Mesenchymal stem cell (in vitro differentiated cells and primary cell): Measurements from ENCODE around the gene MCRIP2.
"Not testable (repeated sequence)": the region's sequence is repeated elsewhere in the genome, so short reads cannot be mapped to it uniquely, and the experiment has no call there.

Experiments used
- DNase-seq: peaks from one replicate; pipeline ENCODE4 v3.0.0-alpha.2; 2013
- H2AFZ ChIP-seq: one replicate; pipeline ENCODE4 v1.6.1; 2013; ENCODE audit warnings: low read depth, mild to moderate bottlenecking, control low read depth, inconsistent platforms, low read length, moderate library complexity
- H2AK5ac ChIP-seq: 2 replicates; pipeline ENCODE4 v1.6.1; 2013; ENCODE audit warnings: low read length, moderate library complexity, mild to moderate bottlenecking, inconsistent platforms; ENCODE audit not compliant: severe bottlenecking
- H2BK120ac ChIP-seq: one replicate; pipeline ENCODE4 v1.6.1; 2013; ENCODE audit warnings: low read depth, mild to moderate bottlenecking, inconsistent platforms, low read length, moderate library complexity
- H2BK12ac ChIP-seq, 2 experiments: one replicate each; pipeline ENCODE4 v1.6.1; 2013; ENCODE audit warnings: inconsistent platforms in 2 of 2, low read length in 2 of 2, mild to moderate bottlenecking in 2 of 2, moderate library complexity in 2 of 2, control low read depth in 1 of 2
- H2BK15ac ChIP-seq: one replicate; pipeline ENCODE4 v1.6.1; 2013; ENCODE audit warnings: mild to moderate bottlenecking, low read depth, inconsistent platforms; ENCODE audit not compliant: poor library complexity, severe bottlenecking
- H2BK5ac ChIP-seq: 2 replicates; pipeline ENCODE4 v1.6.1; 2013; ENCODE audit warnings: low read depth, mild to moderate bottlenecking, low read length, control low read depth, inconsistent platforms; ENCODE audit not compliant: poor library complexity, severe bottlenecking
- H3K14ac ChIP-seq, 2 experiments: one replicate each; pipeline ENCODE4 v1.6.1; 2013; ENCODE audit warnings: inconsistent platforms in 2 of 2, low read length in 2 of 2, control low read depth in 1 of 2, mild to moderate bottlenecking in 1 of 2, moderate library complexity in 1 of 2
- H3K18ac ChIP-seq, 2 experiments: one replicate each; pipeline ENCODE4 v1.6.1; 2013; ENCODE audit warnings: inconsistent platforms in 2 of 2, low read length in 2 of 2, control low read depth in 1 of 2, low read depth in 1 of 2, mild to moderate bottlenecking in 1 of 2
- H3K23ac ChIP-seq, 2 experiments: one replicate each; pipeline ENCODE4 v1.6.1; 2013; ENCODE audit warnings: inconsistent platforms in 2 of 2, low read length in 2 of 2, mild to moderate bottlenecking in 2 of 2, moderate library complexity in 2 of 2, control low read depth in 1 of 2
- H3K27ac ChIP-seq: 2 replicates; pipeline ENCODE4 v1.5.1; 2013; ENCODE audit warnings: mild to moderate bottlenecking, moderate library complexity, low read length, control low read depth, inconsistent platforms; ENCODE audit not compliant: poor library complexity, severe bottlenecking
- H3K27me3 ChIP-seq, 2 experiments: 2 replicates each; pipeline versions ENCODE4 v1.6.1 to v1.7.0; 2013; ENCODE audit warnings: low read length in 2 of 2, mild to moderate bottlenecking in 2 of 2, moderate library complexity in 2 of 2, control low read depth in 1 of 2, inconsistent platforms in 1 of 2; ENCODE audit not compliant: control insufficient read depth in 1 of 2, insufficient read depth in 1 of 2
- H3K36me3 ChIP-seq, 2 experiments: 2 replicates each; pipeline versions ENCODE4 v1.6.1 to v1.7.0; 2013; ENCODE audit warnings: low read length in 2 of 2, control low read depth in 1 of 2, inconsistent platforms in 1 of 2, low read depth in 1 of 2, mild to moderate bottlenecking in 1 of 2; ENCODE audit not compliant: insufficient read depth in 2 of 2, control insufficient read depth in 1 of 2
- H3K4ac ChIP-seq, 2 experiments: one replicate each; pipeline ENCODE4 v1.6.1; 2013; ENCODE audit warnings: inconsistent platforms in 2 of 2, low read length in 2 of 2, mild to moderate bottlenecking in 2 of 2, moderate library complexity in 2 of 2, control low read depth in 1 of 2, low read depth in 1 of 2
- H3K4me1 ChIP-seq: 2 replicates; pipeline ENCODE4 v1.6.1; 2013; ENCODE audit warnings: low read depth, low read length, control low read depth; ENCODE audit not compliant: control insufficient read depth, insufficient read depth
- H3K4me2 ChIP-seq: 2 replicates; pipeline ENCODE4 v1.6.1; 2013; ENCODE audit warnings: low read length, mild to moderate bottlenecking, inconsistent platforms; ENCODE audit not compliant: poor library complexity, severe bottlenecking
- H3K4me3 ChIP-seq, 2 experiments: 2 replicates each; pipeline versions ENCODE4 v1.5.1 to v1.7.0; 2013; ENCODE audit warnings: low read length in 2 of 2, mild to moderate bottlenecking in 2 of 2, control low read depth in 1 of 2, low read depth in 1 of 2; ENCODE audit not compliant: insufficient read depth in 1 of 2
- H3K79me1 ChIP-seq: replicated peaks from 2 replicates; pipeline ENCODE4 v1.6.1; 2013; ENCODE audit warnings: mild to moderate bottlenecking, control low read depth, low read length, inconsistent platforms; ENCODE audit not compliant: poor library complexity, severe bottlenecking
- H3K9ac ChIP-seq: 2 replicates; pipeline ENCODE4 v1.7.0; 2013; ENCODE audit warnings: mild to moderate bottlenecking, low read length, moderate library complexity
- H3K9me3 ChIP-seq: 2 replicates; pipeline ENCODE4 v1.7.0; 2013; ENCODE audit warnings: mild to moderate bottlenecking, low read length; ENCODE audit not compliant: control insufficient read depth
- H4K8ac ChIP-seq: one replicate; pipeline ENCODE4 v1.6.1; 2013; ENCODE audit warnings: inconsistent platforms, mild to moderate bottlenecking, low read length, moderate library complexity
- H4K91ac ChIP-seq: one replicate; pipeline ENCODE4 v1.6.1; 2013; ENCODE audit warnings: mild to moderate bottlenecking, low read length, inconsistent platforms
- WGBS: methylation state at CpG from one replicate; pipeline ENCODE4 v1.1.7; 2013; ENCODE audit warnings: mixed read lengths; 5-methylcytosine and 5-hydroxymethylcytosine counted together

The MCRIP2 gene

DNA sequence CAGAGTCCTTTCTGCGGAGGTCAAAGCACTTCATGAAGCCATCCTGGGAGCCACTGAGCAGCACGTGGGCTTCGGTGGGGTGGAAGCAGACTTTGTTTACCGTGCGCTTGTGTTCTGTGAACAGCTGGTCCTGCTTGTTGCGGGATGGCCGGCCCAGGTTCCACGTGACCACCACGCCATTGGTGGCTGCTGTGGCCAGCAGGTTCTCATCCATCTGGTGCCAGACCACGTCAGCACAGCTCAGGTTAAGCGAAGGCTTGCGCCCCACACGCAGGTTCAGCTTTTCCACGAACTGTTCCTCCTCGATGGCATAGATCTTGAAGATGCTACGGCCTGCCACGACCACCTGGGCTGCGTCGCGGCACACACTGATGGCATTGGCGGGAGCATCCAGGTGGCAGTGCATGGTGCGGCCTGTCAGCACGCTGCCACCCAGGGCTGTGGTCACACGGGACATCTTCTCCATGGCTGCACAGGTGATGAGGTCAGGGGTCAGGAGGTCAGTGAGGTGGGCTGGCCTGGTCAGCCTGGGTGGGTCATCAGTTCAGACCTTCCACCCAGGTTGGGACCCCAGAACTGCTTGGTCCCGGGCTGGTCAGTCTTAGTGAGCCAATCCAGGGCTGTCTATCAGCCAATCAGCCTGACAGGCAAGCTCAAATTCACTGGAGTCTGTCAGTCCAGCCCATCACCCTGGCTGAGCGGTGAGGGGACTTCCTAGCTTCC lies 47.7 kb downstream of the MCRIP2 start:
- Histone ChIP-seq H3K9me3 (no peaks in the 10 kb centered on the region), H2BK12ac (no peak overlapping the region), H3K27ac (no peak overlapping the region), H4K8ac (peak overlapping the region; percentile 96), H3K36me3 (peaks cover 25 to 44% of the 10 kb centered on the region in 2 experiments), H3K14ac (no peak overlapping the region), H3K4me2 (peak overlapping the region; percentile 85), H4K91ac (peak overlapping the region; percentile 75), H3K23ac (no peak overlapping the region), H3K4me1 (peaks cover 43% of the 10 kb centered on the region), H2AK5ac (no peak overlapping the region), H2BK120ac (no peak overlapping the region), H3K9ac (peak overlapping the region; percentile 95), H2BK15ac (no peak overlapping the region), H3K27me3 (peaks cover 22 to 26% of the 10 kb centered on the region in 2 experiments), H3K4ac (peak overlapping the region; percentile 80 to 88), H3K18ac (peak overlapping the region in 1 of 2 experiments; percentile 63), H3K79me1 (peaks cover 39% of the 10 kb centered on the region), H2BK5ac (no peak overlapping the region), H2AFZ (no peak overlapping the region), H3K4me3 (peak overlapping the region; percentile 78 to 96)
- no peak for DNase-seq
- WGBS: 91% methylated on average over 25 of the region's 26 CpGs

- not testable (repeated sequence) for H4K91ac ChIP-seq, H3K4me2 ChIP-seq, H3K27ac ChIP-seq, H4K8ac ChIP-seq, H3K9ac ChIP-seq, H3K23ac ChIP-seq, H3K4me3 ChIP-seq, H2BK12ac ChIP-seq, H2AK5ac ChIP-seq, DNase-seq, H2BK15ac ChIP-seq, H2AFZ ChIP-seq, H2BK5ac ChIP-seq, H3K18ac ChIP-seq, H2BK120ac ChIP-seq, H3K9me3 ChIP-seq, H3K14ac ChIP-seq, H3K4ac ChIP-seq
- H3K4me1 ChIP-seq: peaks cover 39% of the 10 kb centered on the region
- H3K36me3 ChIP-seq: peaks cover 17 to 27% of the 10 kb centered on the region in 2 experiments
- peaks cover 41 to 43% of the 10 kb centered on the region in 2 experiments for H3K27me3 ChIP-seq
- peaks cover 25% of the 10 kb centered on the region for H3K79me1 ChIP-seq
- WGBS: 87% methylated on average over 16 of the region's 16 CpGs
Observed at GRCh38 chr16:691242-691641, 49.6 kb downstream of the MCRIP2 start.

DNA sequence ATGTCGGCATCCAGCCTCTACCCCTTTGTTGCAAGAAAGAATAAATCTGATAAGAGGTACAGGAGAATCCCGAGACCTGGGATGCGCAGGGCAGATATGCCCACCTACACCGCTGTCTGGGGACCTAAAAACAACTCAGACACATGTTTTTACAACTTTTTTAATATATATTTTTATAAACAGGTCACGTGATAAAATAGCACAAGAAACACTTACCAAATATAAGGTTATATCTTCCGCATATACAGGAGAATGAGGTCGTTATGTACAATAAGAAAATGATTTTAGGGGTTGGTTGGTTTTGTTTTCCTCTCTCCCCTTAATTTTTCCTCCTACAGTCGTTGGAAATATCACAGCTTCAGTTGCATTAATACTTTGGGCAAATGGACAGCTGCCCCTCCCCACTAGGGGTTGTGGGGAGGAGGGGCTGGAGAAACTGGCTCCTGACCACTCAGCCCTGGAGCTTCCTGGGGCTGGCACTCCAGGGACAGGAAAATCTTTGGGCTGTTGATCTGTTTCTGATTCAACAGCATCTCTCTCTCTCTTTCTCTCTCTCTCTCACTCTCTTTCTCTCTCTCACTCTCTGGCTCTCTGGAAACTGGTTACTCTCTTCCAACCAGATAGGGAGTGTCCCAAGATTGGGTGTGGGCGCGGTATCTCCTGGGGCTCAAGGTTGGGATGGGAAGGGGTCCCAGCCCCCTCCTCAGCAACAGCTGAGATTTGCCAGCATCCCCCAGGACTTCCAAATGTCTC lies 50.9 kb downstream of the MCRIP2 start:
- no peak overlapping the region for H2BK5ac ChIP-seq
- H2AFZ ChIP-seq: no peak overlapping the region
- H2BK15ac ChIP-seq: no peak overlapping the region
- H3K27ac ChIP-seq: no peak overlapping the region
- H2BK120ac ChIP-seq: no peak overlapping the region
- no peak overlapping the region for H4K91ac ChIP-seq
- H2AK5ac ChIP-seq: no peak overlapping the region
- no peak overlapping the region for H3K4me2 ChIP-seq
- no peak overlapping the region for H4K8ac ChIP-seq
- H3K9me3 ChIP-seq: no peaks in the 10 kb centered on the region
- no peak overlapping the region for H3K18ac ChIP-seq
- peaks cover 15% of the 10 kb centered on the region for H3K79me1 ChIP-seq
- no peak overlapping the region for H3K4ac ChIP-seq
- peaks cover 49% of the 10 kb centered on the region in 2 experiments for H3K27me3 ChIP-seq
- WGBS: 100% methylated on average over 6 of the region's 10 CpGs
- H2BK12ac ChIP-seq: no peak overlapping the region
- H3K23ac ChIP-seq: no peak overlapping the region
- no peak overlapping the region for H3K9ac ChIP-seq
- no peak for DNase-seq
- H3K4me3 ChIP-seq: no peak overlapping the region
- peaks cover 4 to 16% of the 10 kb centered on the region in 2 experiments for H3K36me3 ChIP-seq
- no peak overlapping the region for H3K14ac ChIP-seq
- peaks cover 37% of the 10 kb centered on the region for H3K4me1 ChIP-seq

DNA sequence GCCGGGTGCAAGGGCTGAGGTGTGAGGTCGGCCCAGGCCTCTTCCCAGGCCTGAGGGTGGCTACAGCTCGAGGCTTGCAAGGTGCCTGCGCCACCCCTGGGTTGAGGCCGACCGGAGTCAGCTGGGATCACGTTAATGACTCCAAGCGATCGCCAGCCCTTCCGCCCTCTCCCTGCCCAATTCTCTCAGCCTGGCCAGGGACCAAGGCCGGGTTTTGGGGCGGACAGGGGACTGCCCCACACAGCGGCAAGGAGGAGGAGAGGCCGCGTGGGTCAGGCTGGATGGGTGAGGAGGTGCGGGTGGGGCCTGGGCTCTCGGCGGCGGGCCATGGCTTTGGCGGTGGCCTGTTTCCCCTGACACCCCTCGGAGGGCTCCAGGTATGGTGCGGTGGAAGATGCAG lies 51.7 kb downstream of the MCRIP2 start:
- no peak overlapping the region for H4K91ac ChIP-seq
- no peak overlapping the region for H3K27ac ChIP-seq
- H3K18ac ChIP-seq: no peak overlapping the region
- H3K9me3 ChIP-seq: no peaks in the 10 kb centered on the region
- 54% methylated on average over 22 of the region's 22 CpGs for WGBS
- H2BK15ac ChIP-seq: no peak overlapping the region
- no peak overlapping the region for H3K9ac ChIP-seq
- H3K4me3 ChIP-seq: no peak overlapping the region
- no peak overlapping the region for H2AFZ ChIP-seq
- no peak overlapping the region for H2AK5ac ChIP-seq
- no peak overlapping the region for H3K14ac ChIP-seq
- peaks cover 51 to 52% of the 10 kb centered on the region in 2 experiments for H3K27me3 ChIP-seq
- H3K4ac ChIP-seq: no peak overlapping the region
- peaks cover 0 to 10% of the 10 kb centered on the region in 2 experiments for H3K36me3 ChIP-seq
- peaks cover 15% of the 10 kb centered on the region for H3K79me1 ChIP-seq
- peaks cover 36% of the 10 kb centered on the region for H3K4me1 ChIP-seq
- H2BK12ac ChIP-seq: no peak overlapping the region
- no peak overlapping the region for H3K23ac ChIP-seq
- DNase-seq: no peak
- no peak overlapping the region for H2BK120ac ChIP-seq
- no peak overlapping the region for H3K4me2 ChIP-seq
- no peak overlapping the region for H2BK5ac ChIP-seq
- H4K8ac ChIP-seq: no peak overlapping the region
